Measurements from ENCODE around the gene TBX15. TPM values are rescaled to one million over a fixed set of nuclear protein-coding genes. Genes with fewer than 3 reads are reported as not detected.

TBX15 gene
- total and polyA plus RNA-seq, 9 of the 15 experiments (the other 6 are each of a cell fraction or from before 2014, with no cell fraction given) = 0.03 to 3.4 (median 2.3) TPM

DNA sequence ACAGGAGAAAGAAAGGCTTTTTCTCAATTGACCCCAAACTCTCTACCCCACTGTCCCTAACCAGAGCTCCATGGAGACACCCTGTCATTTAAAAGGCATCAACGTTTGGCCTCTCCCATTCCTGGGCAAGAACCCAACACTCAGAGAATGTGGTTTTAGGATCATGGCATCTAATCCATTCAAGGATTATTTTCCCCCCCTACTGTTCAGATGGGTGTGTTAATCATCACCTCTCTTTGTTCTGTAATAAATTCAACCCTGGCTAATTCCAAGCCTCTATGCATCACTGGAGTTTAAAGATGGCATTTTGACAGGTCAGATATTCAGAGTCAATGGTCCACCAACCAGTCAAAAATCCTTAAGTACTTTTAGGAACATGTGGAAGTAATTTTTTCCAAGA is 42.7 kb downstream of the TBX15 start (continued):
- TF ChIP-seq, protein P1, sequence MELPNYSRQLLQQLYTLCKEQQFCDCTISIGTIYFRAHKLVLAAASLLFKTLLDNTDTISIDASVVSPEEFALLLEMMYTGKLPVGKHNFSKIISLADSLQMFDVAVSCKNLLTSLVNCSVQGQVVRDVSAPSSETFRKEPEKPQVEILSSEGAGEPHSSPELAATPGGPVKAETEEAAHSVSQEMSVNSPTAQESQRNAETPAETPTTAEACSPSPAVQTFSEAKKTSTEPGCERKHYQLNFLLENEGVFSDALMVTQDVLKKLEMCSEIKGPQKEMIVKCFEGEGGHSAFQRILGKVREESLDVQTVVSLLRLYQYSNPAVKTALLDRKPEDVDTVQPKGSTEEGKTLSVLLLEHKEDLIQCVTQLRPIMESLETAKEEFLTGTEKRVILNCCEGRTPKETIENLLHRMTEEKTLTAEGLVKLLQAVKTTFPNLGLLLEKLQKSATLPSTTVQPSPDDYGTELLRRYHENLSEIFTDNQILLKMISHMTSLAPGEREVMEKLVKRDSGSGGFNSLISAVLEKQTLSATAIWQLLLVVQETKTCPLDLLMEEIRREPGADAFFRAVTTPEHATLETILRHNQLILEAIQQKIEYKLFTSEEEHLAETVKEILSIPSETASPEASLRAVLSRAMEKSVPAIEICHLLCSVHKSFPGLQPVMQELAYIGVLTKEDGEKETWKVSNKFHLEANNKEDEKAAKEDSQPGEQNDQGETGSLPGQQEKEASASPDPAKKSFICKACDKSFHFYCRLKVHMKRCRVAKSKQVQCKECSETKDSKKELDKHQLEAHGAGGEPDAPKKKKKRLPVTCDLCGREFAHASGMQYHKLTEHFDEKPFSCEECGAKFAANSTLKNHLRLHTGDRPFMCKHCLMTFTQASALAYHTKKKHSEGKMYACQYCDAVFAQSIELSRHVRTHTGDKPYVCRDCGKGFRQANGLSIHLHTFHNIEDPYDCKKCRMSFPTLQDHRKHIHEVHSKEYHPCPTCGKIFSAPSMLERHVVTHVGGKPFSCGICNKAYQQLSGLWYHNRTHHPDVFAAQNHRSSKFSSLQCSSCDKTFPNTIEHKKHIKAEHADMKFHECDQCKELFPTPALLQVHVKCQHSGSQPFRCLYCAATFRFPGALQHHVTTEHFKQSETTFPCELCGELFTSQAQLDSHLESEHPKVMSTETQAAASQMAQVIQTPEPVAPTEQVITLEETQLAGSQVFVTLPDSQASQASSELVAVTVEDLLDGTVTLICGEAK (IDR thresholded peaks at IDR 0.05) = no peak
- TF ChIP-seq, protein P1 (CRISPR knock-in tag; IDR thresholded peaks at IDR 0.05) = no peak
- TF ChIP-seq ZNF561 (CRISPR knock-in tag; conservative IDR thresholded peaks at IDR 0.05) (no peak), ZNF551 (CRISPR knock-in tag; IDR thresholded peaks at IDR 0.05) (no peak), ZBTB8A (IDR thresholded peaks at IDR 0.05; ENCODE audit: partially characterized antibody) (no peak), MTA3 (IDR thresholded peaks at IDR 0.05; ENCODE audit: borderline replicate concordance) (no peak), MBD2 (IDR thresholded peaks at IDR 0.05; ENCODE audit: borderline replicate concordance, low read depth) (no peak)
